ENCODE measurements around the gene CHRM3. TPM values are rescaled to one million over a fixed set of nuclear protein-coding genes. Genes with fewer than 3 reads are reported as not detected.
"Not testable (repeated sequence)": the region's sequence is repeated elsewhere in the genome, so short reads cannot be mapped to it uniquely, and the experiment has no call there.

Gene CHRM3
- total RNA-seq, 4 donors from 2014 or later: 16.4 to 41.3 (median 16.9) TPM

- H3K36me3 ChIP-seq: no peaks in the 10 kb centered on the region
- no peak for TF ChIP-seq POLR2A (IDR thresholded peaks at IDR 0.05)
- no peak for TF ChIP-seq CTCF (IDR thresholded peaks at IDR 0.05)
- H3K9me3 ChIP-seq: no peaks in the 10 kb centered on the region
- no peak overlapping the region for H3K4me3 ChIP-seq
- H3K4me1 ChIP-seq: peaks cover 0 to 3% (median 0%) of the 10 kb centered on the region in 4 donors
- H3K27me3 ChIP-seq: no peaks in the 10 kb centered on the region
- no peak for DNase-seq
- H3K27ac ChIP-seq: no peak overlapping the region
Observed at GRCh38 chr1:239368436-239369109, 17.8 kb upstream of the CHRM3 start.

GRCh38 chr1:239370869-239371268 lies 15.5 kb upstream of the CHRM3 start:
- H3K27ac ChIP-seq, H3K27me3 ChIP-seq, H3K4me3 ChIP-seq, DNase-seq, H3K4me1 ChIP-seq, H3K9me3 ChIP-seq, H3K36me3 ChIP-seq: not testable (repeated sequence)

- no peak for DNase-seq
- Histone ChIP-seq H3K36me3 (no peaks in the 10 kb centered on the region), H3K27me3 (no peaks in the 10 kb centered on the region), H3K4me1 (peaks cover 0 to 14% (median 0%) of the 10 kb centered on the region in 4 donors), H3K27ac (no peak overlapping the region), H3K4me3 (no peak overlapping the region), H3K9me3 (no peaks in the 10 kb centered on the region)
- no peak for TF ChIP-seq POLR2A (IDR thresholded peaks at IDR 0.05)
- TF ChIP-seq CTCF (IDR thresholded peaks at IDR 0.05): no peak
Observed at GRCh38 chr1:239382666-239383065, 3.7 kb upstream of the CHRM3 start.

GRCh38 chr1:239383714-239384113 lies 2.7 kb upstream of the CHRM3 start:
- DNase-seq: no peak
- no peaks in the 10 kb centered on the region for H3K27me3 ChIP-seq
- H3K4me3 ChIP-seq: no peak overlapping the region
- TF ChIP-seq POLR2A (IDR thresholded peaks at IDR 0.05) (no peak), CTCF (IDR thresholded peaks at IDR 0.05) (no peak)
- peaks cover 0 to 17% (median 0%) of the 10 kb centered on the region in 4 donors for H3K4me1 ChIP-seq
- no peaks in the 10 kb centered on the region for H3K36me3 ChIP-seq
- no peaks in the 10 kb centered on the region for H3K9me3 ChIP-seq
- H3K27ac ChIP-seq: no peak overlapping the region

- H3K27me3 ChIP-seq: no peaks in the 10 kb centered on the region
- H3K4me1 ChIP-seq: peaks cover 0 to 17% (median 0%) of the 10 kb centered on the region in 4 donors
- H3K4me3 ChIP-seq: peak overlapping the region; percentile 29 to 68 (median 48)
- no peaks in the 10 kb centered on the region for H3K9me3 ChIP-seq
- H3K36me3 ChIP-seq: no peaks in the 10 kb centered on the region
- peak overlapping the region in 2 of 4 donors; percentile 55 to 73 for H3K27ac ChIP-seq
- peak in 1 of 3 donors; percentile 53 for DNase-seq
- TF ChIP-seq POLR2A (IDR thresholded peaks at IDR 0.05) (no peak), CTCF (IDR thresholded peaks at IDR 0.05) (no peak)
Observed at GRCh38 chr1:239387304-239388158, 1.2 kb downstream of the CHRM3 start.

- no peaks in the 10 kb centered on the region for H3K36me3 ChIP-seq
- H3K4me3 ChIP-seq: peak overlapping the region in 3 of 4 donors; percentile 32 to 68 (median 65)
- DNase-seq: no peak
- no peak overlapping the region for H3K27ac ChIP-seq
- peaks cover 0 to 17% (median 0%) of the 10 kb centered on the region in 4 donors for H3K4me1 ChIP-seq
- no peaks in the 10 kb centered on the region for H3K27me3 ChIP-seq
- H3K9me3 ChIP-seq: no peaks in the 10 kb centered on the region
- no peak for TF ChIP-seq POLR2A (IDR thresholded peaks at IDR 0.05)
- TF ChIP-seq CTCF (IDR thresholded peaks at IDR 0.05): no peak
Observed at GRCh38 chr1:239388159-239388485, 1.8 kb downstream of the CHRM3 start.

Data from Peyer's patch (tissue), 4 donors.